Non-pigmented ciliary epithelial cell (primary cell): ENCODE results near the gene CTNNB1.

Experiments
- DNase-seq: peaks from one replicate; pipeline ENCODE4 v3.0.0-alpha.2; 2010; ENCODE audit warnings: low read depth

The CTNNB1 gene

GRCh38 chr3:41198950-41199865, at the start of gene CTNNB1:
TSS of gene CTNNB1 (plus strand) at chr3:41199505. CDS start at chr3:41224069, 24,564 bp downstream.
- peak; percentile 79 for DNase-seq

GRCh38 chr3:41155834-41156233, 43.5 kb upstream of the CTNNB1 start:
- no peak for DNase-seq

GRCh38 chr3:41158947-41159346, 40.4 kb upstream of the CTNNB1 start:
- no peak for DNase-seq

- DNase-seq: no peak
Observed at GRCh38 chr3:41159588-41160189, 39.6 kb upstream of the CTNNB1 start.

- no peak for DNase-seq
Observed at GRCh38 chr3:41162541-41162940, 36.8 kb upstream of the CTNNB1 start.

GRCh38 chr3:41163006-41163405, 36.3 kb upstream of the CTNNB1 start:
- DNase-seq: no peak

- no peak for DNase-seq
Observed at GRCh38 chr3:41163421-41163820, 35.9 kb upstream of the CTNNB1 start.

GRCh38 chr3:41164777-41165176, 34.5 kb upstream of the CTNNB1 start:
- no peak for DNase-seq

- DNase-seq: no peak
Observed at GRCh38 chr3:41167722-41168497, 31.4 kb upstream of the CTNNB1 start.

- DNase-seq: no peak
Observed at GRCh38 chr3:41169023-41169422, 30.3 kb upstream of the CTNNB1 start.

- DNase-seq: no peak
Observed at GRCh38 chr3:41173926-41174885, 25.1 kb upstream of the CTNNB1 start.

- no peak for DNase-seq
Observed at GRCh38 chr3:41175365-41175764, 23.9 kb upstream of the CTNNB1 start.

GRCh38 chr3:41176596-41176995, 22.7 kb upstream of the CTNNB1 start:
- no peak for DNase-seq

- DNase-seq: no peak
Observed at GRCh38 chr3:41178576-41178975, 20.7 kb upstream of the CTNNB1 start.

- no peak for DNase-seq
Observed at GRCh38 chr3:41180396-41180795, 18.9 kb upstream of the CTNNB1 start.

- no peak for DNase-seq
Observed at GRCh38 chr3:41182504-41183059, 16.7 kb upstream of the CTNNB1 start.

GRCh38 chr3:41184394-41184793, 14.9 kb upstream of the CTNNB1 start:
- no peak for DNase-seq

GRCh38 chr3:41186297-41186696, 13.0 kb upstream of the CTNNB1 start:
- no peak for DNase-seq

GRCh38 chr3:41188306-41188705, 11.0 kb upstream of the CTNNB1 start:
- no peak for DNase-seq

- DNase-seq: no peak
Observed at GRCh38 chr3:41190509-41191284, 8.6 kb upstream of the CTNNB1 start.
